Mononuclear cell (primary cell): Measurements from ENCODE around the gene ZNF827. TPM values are rescaled to one million over a fixed set of nuclear protein-coding genes. Genes with fewer than 3 reads are reported as not detected.

ENCODE experiments used
- H3K27me3 ChIP-seq: 2 replicates; pipeline ENCODE4 v1.6.0; 2011; ENCODE audit warnings: low read length, control low read depth; ENCODE audit not compliant: insufficient read depth
- H3K4me1 ChIP-seq: 2 replicates; pipeline ENCODE4 v1.5.1; 2011; ENCODE audit warnings: mild to moderate bottlenecking, low read length, control low read depth; ENCODE audit not compliant: insufficient read depth
- H3K4me3 ChIP-seq: 2 replicates; pipeline ENCODE4 v1.5.1; 2011; ENCODE audit warnings: mild to moderate bottlenecking, low read length, moderate library complexity
- H3K9me3 ChIP-seq: 2 replicates; pipeline ENCODE4 v1.5.1; 2011; ENCODE audit warnings: low read depth, mild to moderate bottlenecking, control low read depth, low read length
- total RNA-seq: library from RNA; depleted of rRNA; stranded (reverse); fragments of >200 nt; gene quantifications from one replicate; pipeline ENCODE4 v1.2.3, GENCODE V29; 2012

ZNF827 gene
- total RNA-seq, 1 donor: 14.0 TPM

DNA sequence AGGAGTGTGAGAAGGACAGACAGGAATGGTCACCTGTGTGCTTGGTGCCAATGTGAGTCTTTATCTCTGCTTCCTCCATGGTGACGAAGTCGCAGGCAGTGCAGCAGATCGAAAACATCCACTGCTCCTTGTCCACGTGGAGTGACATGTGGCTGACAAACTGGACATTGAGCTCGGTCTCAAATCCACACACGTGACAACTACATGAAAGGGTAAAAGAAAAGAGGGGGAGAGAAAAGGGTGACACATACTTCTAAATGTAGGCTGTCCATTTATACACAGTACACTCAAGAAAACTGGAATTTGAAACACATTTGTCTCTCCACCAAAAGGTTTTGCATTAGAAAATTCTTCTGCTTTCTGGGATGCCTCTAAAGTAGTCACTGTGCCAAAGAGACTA lies 164.2 kb downstream of the ZNF827 start:
- H3K4me3 ChIP-seq: no peak overlapping the region
- H3K4me1 ChIP-seq: peaks cover 10% of the 10 kb centered on the region
- no peaks in the 10 kb centered on the region for H3K9me3 ChIP-seq
- H3K27me3 ChIP-seq: no peaks in the 10 kb centered on the region

DNA sequence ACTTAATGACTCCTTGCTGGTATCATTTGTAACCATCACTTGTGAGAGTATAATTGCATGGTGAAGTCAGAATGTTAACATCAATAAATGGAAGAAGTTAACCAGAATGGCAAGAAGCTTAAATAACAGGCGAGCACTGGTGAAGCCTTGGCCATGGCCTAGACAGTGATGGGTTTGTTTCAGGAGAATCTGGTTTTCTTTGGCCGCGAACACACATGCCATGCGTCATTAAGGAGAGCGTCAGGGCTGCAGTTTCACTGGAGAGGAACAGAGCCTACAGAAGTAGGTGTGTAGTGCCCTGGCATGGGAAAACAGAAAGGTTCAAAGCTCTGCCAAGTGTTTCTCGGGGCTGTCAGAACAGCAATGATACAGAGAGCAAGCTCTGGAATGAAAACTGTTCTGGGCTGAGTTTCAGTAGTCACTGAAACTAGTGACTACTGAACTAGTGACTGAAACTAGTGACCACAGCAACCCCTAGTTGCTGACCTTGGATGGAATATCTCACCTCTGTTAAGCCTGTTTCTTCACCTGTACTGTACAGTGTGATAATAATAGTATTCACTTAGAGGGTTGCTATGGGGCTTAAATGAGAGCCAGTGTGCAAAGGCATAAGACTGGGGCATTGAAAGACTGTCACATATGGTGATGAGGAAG lies 164.9 kb downstream of the ZNF827 start:
- H3K4me3 ChIP-seq: no peak overlapping the region
- H3K9me3 ChIP-seq: no peaks in the 10 kb centered on the region
- H3K27me3 ChIP-seq: no peaks in the 10 kb centered on the region
- peaks cover 7% of the 10 kb centered on the region for H3K4me1 ChIP-seq

DNA sequence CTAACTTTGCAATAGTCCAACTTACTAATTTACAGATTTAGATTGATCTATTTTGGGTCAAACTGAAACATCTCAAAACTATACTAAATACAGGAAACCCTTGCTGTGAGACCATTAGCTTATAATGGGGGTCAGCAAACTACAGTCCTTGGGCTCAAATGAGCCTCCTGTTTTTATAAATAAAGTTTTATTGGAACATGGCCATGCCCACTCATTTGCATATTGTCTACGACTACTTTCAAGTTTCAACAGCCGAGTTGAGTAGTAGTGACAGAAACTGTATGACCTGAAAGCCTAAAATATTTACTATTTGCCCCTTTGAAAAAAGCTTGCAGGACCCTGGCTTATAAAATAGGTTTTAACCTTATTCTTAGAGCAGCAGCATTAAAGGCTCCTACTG lies 166.3 kb downstream of the ZNF827 start:
- H3K4me1 ChIP-seq: peaks cover 7% of the 10 kb centered on the region
- no peak overlapping the region for H3K4me3 ChIP-seq
- H3K27me3 ChIP-seq: no peaks in the 10 kb centered on the region
- no peaks in the 10 kb centered on the region for H3K9me3 ChIP-seq

DNA sequence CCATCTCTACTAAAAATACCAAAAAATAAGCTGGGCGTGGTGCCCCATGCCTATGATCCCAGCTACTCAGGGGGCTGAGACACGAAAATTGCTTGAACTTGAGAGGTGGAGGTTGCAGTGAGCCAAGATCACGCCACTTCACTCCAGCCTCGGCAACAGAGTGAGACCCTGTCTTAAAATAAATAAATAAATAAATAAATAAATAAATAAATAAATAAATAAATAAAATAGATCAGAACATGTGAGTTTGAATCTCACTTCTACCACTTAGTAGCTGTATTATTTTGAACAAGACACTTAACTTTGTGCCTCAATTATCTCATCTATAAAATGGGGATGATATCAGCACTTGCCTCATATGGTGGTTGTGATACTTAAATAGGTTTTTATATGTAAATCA lies 168.5 kb downstream of the ZNF827 start:
- Histone ChIP-seq H3K4me3 (no peak overlapping the region), H3K27me3 (no peaks in the 10 kb centered on the region), H3K4me1 (peaks cover 7% of the 10 kb centered on the region), H3K9me3 (no peaks in the 10 kb centered on the region)

DNA sequence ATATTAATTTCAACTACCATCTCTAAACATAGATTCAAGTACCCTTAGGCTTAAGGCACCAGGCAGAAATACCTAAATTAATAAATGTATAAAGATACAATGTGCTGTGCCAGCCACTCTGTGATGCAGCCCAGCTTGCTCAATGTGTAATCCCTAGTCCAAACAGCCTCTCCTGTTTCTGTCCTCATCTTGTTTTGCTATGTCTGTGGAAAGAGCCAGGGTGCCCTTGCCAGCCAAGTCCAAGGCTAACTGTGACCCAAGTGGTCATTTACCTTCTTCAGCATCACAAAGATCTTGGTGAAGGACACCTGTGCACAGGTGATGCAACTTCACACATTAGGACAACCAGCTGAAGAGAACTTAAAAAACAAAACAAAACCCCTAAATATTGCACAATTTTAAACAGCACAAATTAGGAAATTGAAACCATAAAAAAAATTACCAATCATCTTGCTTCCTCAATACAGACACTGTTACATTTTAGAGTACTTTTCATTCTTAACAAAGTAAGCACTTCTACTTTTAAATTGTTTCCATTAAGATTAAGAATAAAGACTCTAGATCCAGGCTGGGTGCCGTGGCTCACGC lies 169.1 kb downstream of the ZNF827 start:
- Histone ChIP-seq H3K9me3 (no peaks in the 10 kb centered on the region), H3K4me3 (no peak overlapping the region), H3K4me1 (peaks cover 7% of the 10 kb centered on the region), H3K27me3 (no peaks in the 10 kb centered on the region)

DNA sequence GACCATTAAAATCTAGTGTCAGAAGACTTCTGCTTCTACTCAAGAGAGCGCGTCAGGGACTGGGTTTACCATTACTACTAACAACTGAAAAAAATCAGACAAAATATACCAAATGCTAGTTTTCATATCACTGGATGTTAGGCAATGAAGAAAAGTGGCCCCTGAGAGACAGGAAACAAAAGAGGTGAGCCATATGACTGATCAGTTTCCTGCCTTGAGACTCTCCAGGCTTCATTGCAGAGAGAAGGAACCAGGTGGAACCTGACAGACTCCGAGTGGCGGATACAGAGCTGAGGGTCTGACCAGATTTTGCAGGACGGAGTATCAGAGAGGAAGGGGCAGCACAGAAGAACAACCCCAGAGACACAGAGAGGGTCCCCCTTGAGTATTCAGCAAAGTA lies 172.3 kb downstream of the ZNF827 start:
- no peaks in the 10 kb centered on the region for H3K27me3 ChIP-seq
- no peak overlapping the region for H3K4me3 ChIP-seq
- peaks cover 7% of the 10 kb centered on the region for H3K4me1 ChIP-seq
- H3K9me3 ChIP-seq: no peaks in the 10 kb centered on the region

DNA sequence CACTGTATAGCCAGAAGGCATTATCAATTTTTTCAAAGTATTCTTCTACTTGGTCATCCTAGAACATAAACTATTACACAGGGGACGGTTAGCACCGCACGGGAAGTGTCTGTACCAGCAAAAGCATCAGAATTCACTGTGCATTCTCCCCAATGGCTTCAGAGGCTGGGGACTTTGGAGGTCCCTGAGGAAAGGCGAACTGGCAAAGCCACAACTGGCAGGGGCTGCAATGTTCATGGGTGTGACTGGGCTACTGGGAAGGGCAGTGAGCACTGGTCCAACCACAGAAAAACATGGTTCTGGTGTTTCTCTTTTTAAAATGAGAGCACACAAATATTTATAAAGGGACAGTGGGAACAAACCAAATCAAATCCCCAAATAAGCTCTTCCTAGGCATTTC lies 175.2 kb downstream of the ZNF827 start:
- H3K4me1 ChIP-seq: no peaks in the 10 kb centered on the region
- no peaks in the 10 kb centered on the region for H3K27me3 ChIP-seq
- no peak overlapping the region for H3K4me3 ChIP-seq
- H3K9me3 ChIP-seq: no peaks in the 10 kb centered on the region

DNA sequence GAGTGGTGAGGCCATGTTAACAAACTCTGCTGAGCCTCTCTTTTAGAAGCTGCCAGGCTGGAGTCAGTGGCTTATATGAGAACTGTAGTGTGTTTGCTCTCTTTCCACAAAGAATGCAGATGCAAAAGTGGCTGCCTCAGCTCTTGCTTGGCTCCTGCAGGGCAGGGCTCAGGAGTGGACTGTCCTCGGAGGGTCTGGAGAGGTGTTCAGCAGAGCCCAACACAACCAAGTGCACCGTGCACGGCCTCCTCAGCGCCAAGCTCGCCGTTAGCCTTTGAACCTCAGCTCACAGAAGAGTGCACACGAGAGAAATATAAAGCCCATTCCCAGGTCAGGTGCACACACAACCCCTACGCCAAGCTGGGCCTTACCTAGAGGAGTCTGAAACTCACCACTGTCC lies 175.9 kb downstream of the ZNF827 start:
- Histone ChIP-seq H3K4me3 (no peak overlapping the region), H3K9me3 (no peaks in the 10 kb centered on the region), H3K4me1 (no peaks in the 10 kb centered on the region), H3K27me3 (no peaks in the 10 kb centered on the region)

DNA sequence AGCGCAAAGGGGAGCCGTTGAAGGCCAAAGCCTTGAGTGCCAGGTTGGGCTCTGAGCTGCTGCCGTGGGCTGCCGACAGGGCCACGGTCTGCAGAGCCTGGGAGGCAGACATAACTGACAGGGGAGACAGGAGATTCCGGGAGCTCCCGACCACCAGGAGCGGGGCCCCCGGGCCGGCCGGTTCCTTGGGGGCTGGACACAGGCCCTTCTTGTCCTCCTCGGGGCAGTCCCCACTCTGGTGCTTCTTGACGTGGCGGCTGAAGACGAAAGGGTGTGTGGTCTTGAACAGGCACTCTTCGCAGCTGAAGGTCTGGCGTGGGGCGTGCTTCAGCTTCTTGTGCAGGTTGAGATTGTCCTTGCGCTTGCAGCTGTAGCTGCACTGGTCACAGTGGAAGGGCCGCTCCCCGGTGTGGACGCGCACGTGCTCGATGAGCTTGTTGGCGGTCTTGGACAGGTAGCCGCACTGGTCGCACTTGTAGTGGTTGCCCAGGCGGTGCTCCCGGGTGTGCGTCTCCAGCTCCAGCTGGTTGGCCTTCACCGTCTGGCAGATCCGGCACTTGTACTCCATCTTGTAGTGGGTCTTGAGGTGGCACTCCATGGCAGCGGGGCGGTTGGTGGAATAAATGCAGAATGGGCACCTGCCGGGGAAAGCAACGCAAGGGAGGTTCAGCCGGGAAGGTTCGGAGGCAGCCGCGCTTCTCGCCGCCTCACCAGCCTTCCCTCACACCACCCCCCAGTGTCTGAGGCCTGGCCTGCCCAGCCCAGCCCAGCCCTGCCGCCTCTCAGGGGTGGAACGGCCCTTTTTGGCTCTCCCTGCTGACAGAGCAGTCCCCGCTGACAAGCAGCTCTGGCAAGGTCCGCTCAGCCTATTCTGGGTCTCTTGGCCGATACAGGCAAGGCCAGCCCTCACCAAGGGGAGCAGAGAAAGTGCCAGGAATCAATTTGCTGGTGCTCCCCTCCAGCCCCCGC lies 177.4 kb downstream of the ZNF827 start:
- no peak overlapping the region for H3K4me3 ChIP-seq
- H3K9me3 ChIP-seq: no peaks in the 10 kb centered on the region
- H3K27me3 ChIP-seq: no peaks in the 10 kb centered on the region
- H3K4me1 ChIP-seq: no peaks in the 10 kb centered on the region

DNA sequence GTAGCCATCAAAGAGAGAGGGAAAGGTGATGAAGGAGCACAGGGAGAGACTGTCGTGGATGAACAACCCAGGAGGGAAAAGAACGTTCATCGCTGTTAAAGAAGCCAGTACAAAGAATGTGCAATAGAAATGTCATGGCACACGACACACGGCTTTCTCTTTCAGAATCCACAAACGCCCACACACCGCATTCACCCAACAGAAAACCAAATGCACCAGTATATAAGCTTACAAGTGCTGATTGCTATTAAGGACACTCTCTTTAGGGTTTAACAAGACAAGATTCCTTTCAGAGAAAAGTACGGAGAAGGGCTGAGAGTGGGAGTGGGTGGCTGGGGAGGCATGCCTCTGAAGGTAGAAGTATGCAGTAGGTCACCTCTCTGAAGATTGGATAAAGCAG lies 178.4 kb downstream of the ZNF827 start:
- no peaks in the 10 kb centered on the region for H3K27me3 ChIP-seq
- H3K4me3 ChIP-seq: no peak overlapping the region
- no peaks in the 10 kb centered on the region for H3K4me1 ChIP-seq
- no peaks in the 10 kb centered on the region for H3K9me3 ChIP-seq

DNA sequence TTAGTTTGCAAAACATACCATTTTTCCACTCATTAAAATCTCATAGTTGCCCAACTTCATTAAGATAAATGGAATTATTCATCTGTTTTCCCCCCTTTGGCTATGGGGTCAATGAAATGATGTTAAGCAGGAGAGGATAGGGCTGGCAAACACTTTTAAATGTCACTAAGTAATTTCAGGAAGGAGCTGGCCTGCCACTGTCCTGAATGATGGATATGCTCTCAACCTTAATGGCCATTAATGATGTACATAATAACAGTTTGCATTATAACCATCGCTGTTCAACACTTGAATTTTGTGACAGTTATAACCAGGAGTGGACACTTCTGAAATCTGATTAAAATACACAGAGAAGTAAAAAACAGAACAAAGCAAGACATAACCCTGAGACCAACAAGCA lies 181.4 kb downstream of the ZNF827 start:
- Histone ChIP-seq H3K27me3 (no peaks in the 10 kb centered on the region), H3K4me3 (no peak overlapping the region), H3K4me1 (no peaks in the 10 kb centered on the region), H3K9me3 (no peaks in the 10 kb centered on the region)

DNA sequence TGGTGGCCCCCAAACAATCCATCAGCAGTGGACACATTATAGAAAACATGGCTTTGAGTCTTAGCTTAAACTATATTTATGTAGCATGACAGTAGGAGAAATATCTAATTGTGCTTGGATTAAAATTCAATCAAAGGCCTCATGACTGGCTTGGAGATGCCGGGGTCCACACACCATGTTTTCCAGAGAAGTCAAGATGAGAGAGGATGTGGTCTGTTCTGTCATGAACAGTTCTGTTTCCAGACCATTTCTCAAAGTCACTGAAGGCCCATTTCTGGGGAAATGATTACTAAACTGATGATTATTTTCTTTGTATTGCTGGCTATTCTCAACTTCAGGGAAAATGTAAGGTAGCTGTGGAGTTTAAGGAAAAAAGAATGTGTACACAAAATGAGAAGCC lies 182.4 kb downstream of the ZNF827 start:
- H3K27me3 ChIP-seq: no peaks in the 10 kb centered on the region
- H3K9me3 ChIP-seq: no peaks in the 10 kb centered on the region
- no peaks in the 10 kb centered on the region for H3K4me1 ChIP-seq
- no peak overlapping the region for H3K4me3 ChIP-seq

DNA sequence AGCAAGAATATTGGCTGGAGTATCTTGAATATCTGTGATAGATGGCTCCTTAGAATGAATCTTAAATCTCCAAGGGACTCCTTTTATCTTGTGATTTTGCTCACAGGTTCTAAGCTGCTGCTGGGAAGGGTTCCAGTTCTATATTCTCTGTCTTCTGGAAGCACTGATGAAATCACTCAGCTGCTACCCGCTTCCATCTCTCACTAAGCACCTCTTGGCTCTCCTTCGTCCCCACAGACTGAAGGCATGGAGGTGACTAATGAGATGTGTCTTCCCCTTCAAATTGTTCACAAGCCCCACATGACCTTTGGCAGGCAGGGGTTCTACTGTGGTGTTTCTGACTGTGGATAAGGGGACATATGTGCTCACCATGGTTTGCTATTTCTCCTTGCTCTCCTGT lies 182.8 kb downstream of the ZNF827 start:
- H3K27me3 ChIP-seq: no peaks in the 10 kb centered on the region

DNA sequence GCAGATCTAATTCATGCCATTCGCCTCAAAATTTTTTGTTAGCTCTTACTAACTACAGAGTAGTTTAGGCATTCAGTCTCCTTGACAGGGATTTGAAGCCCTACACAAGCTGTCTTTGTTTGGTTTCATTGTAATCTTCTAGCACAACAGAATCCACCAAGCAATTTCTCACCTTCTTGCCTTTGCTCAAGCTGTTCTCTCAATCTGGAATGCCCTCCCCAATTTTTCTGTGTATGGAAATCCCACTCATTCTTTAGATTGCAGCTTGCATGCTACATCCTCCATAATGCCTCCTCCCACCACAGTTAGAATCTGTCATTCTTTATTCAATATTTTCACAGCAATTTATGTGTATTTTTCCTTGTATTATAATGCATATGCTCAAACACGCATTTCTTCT lies 195.0 kb downstream of the ZNF827 start:
- no peak overlapping the region for H3K4me3 ChIP-seq
- no peaks in the 10 kb centered on the region for H3K9me3 ChIP-seq
- peaks cover 6% of the 10 kb centered on the region for H3K27me3 ChIP-seq
- H3K4me1 ChIP-seq: no peaks in the 10 kb centered on the region

More for the DNA sequence above, 182.8 kb downstream of the ZNF827 start:
- H3K4me1 ChIP-seq: no peaks in the 10 kb centered on the region
- no peak overlapping the region for H3K4me3 ChIP-seq
- no peaks in the 10 kb centered on the region for H3K9me3 ChIP-seq

DNA sequence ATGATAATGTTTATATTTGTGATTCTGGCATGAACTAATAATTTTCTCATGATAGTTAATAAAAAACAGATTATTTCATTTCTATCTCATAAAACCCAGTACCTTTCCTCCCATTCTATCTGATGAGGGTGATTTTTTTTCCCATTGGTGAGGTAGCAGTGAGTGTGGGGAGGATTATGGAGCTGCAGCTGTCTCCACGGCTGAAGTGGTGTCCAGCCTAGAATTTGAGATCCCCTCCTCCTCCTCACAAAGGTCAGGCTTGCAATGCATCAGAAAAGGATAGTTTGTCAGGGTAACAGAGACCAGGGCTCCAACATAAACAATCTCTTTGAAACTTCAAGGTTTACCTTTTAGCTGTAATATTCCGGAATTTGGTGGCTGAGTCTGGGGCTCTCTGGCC lies 197.8 kb downstream of the ZNF827 start:
- Histone ChIP-seq H3K9me3 (no peaks in the 10 kb centered on the region), H3K4me3 (no peak overlapping the region), H3K27me3 (no peaks in the 10 kb centered on the region), H3K4me1 (no peaks in the 10 kb centered on the region)
